Measurements from ENCODE around the gene APOA5.
"Not testable (repeated sequence)": the region's sequence is repeated elsewhere in the genome, so short reads cannot be mapped to it uniquely, and the experiment has no call there.

The APOA5 gene

GRCh38 chr11:116826751-116827431, 35.2 kb upstream of the APOA5 start:
- DNase-seq, result no peak

DNA sequence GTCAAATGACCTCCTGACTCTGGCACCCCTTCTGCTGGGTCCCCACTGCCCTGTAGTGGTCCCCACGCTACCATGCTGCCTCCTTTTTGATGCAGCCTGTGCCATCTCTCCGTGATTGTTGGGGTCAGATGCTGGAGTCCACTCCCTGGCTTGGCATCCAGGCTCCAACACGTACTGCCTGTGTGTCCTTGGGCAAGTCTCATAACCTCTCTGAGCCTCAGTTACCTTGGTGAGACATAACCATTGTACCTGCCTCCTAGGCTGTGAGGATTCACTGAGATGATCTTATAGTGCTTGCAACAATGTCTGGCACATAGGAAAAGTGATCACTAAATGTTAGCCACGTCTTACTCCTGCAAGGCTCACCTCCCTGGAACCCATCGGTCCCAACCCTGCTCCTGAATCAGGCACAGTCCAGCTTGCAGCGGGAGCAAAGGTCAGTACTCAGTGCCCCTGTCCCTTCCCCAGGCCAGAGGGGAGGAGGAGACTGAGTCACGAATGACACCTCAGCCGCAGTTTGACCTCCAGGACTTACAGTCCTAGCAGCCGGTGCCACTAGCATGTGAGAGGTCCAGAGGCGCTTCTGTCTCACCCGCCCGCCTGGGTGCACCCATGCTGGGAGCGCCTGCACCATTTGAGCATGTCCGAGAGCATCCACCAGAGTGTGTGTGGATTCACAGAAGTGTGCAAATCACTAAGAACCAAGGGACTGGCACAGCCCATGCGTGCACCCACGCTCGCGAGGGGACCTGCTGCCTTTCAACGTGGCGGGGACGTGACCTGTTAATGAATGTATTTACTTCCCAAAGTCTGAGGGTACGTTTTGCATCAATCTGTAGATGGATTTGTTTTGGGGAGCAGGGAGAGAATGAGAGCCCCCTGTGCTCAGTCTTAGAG, 34.4 kb upstream of the APOA5 start:
- no peak for DNase-seq

GRCh38 chr11:116825434-116825833, 33.8 kb upstream of the APOA5 start:
- no peak for DNase-seq

DNA sequence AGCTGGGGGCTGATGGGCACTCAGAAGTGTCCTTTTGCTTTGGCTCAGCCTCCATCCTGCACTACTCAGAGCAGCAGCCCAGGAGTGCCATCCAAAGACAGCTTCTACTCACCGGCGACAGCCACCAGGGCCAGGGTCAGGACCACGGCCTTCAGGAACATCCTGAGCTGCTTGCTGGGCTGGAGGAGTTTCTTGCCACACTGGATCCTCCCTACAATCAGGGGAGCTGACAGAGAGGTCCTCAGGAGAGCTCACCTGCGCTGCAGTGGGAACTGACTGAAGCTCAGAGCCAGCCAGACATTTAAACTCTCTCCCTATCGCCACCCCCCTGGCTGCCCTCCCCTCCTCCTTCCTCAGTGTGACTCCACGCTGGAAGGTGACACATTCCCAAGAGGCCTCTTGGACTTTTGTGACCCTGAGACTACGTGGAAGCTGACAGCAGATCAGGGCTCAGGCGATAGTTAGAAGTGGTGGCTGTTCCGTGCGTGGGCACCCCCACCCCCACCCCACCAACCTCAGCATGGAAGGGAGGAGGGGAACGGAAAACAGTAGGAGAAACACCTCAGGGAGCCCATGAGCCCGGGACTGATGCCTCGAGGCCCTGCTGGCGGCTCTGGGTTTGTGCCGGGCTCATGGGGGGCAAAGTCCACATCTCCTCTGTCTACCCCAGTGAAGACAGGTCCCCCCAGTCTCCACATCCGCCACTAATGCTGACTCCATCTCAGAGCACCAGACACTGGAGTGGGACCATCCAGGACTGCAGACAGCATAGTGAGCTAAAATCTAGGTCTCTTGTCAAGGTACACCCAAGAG, 31.6 kb upstream of the APOA5 start, which contains the start of gene APOA4:
TSS of gene APOA4 (minus strand) at position 274 of the 813 bp plus-strand sequence. CDS start at position 161, 113 bp downstream.
- DNase-seq, result no peak

- no peak for DNase-seq
Observed at GRCh38 chr11:116822575-116822974, 30.9 kb upstream of the APOA5 start.

DNA sequence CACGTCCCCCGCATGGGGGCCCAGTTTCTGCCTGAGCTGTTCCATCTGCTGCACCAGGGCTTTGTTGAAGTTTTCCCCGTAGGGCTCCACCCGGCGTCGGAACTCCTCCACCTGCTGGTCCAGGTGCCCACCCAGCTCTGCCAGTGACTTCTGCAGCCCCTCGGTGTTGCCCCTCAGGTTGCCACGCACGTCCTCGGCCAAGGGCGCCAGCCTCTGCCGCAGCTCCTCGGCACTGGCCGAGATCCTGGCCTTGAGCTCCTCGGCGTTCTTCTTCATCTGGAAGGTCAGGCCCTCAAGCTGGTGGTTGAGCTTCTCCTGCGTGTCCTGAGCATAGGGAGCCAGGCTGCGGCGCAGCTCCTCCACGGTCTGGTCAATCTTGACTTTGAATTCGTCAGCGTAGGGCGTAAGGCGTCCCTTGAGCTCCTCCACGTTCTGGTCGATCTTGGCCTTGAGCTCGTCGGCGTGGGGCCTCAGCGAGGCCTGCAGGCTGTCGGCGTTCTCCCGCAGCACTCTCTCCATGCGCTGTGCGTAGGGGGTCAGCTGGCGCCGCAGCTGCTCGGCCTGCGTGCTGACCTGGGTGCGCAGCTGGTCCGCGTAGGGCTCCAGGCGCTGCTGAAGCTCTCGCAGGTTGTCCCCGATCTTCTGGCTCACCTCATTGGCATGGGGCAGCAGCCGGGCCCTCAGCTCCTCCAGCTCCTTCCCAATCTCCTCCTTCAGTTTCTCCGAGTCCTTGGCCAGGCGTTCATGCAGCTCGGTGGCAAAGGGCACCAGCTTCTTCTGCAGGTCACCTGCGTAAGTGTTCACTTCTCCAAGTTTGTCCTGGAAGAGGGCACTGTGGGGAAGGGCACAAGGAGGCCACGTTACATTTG, 29.6 kb upstream of the APOA5 start:
- DNase-seq, result no peak

GRCh38 chr11:116819049-116819448, 27.4 kb upstream of the APOA5 start:
- DNase-seq, result no peak

- no peak for DNase-seq
Observed at GRCh38 chr11:116814502-116814901, 22.8 kb upstream of the APOA5 start.

DNA sequence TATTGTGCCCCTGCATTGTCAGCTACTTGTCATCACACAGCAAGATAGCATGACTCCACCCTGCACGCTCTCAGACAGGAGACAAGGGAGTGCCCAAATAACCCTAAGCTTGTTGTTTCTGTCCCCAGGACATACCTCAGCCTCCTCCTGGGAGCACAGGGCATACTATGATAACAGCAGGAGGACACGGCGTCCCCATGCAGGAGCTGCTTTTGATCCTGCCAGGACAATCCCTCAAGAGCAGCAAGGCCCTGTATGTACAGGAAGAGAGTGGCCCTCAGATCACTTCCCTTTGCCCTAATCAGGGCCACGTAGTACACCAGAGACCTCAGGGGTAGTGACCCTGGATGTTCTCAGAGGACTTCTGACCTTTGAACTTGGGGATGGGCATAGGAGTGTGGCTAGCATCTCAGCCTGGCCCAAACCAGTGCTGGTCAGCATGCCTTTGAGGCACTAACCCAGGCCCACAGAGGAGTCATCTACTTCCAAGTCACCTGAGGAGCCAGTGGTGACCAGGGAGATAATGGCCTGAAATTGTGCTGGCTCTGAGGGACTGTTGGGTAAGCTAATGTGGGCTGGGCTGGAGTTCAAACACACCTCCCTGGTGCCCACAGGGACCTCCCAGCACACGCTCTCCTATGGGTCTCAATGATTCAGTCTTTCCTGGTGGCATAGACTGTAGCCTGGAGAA, 22.2 kb upstream of the APOA5 start:
- DNase-seq, result no peak

DNA sequence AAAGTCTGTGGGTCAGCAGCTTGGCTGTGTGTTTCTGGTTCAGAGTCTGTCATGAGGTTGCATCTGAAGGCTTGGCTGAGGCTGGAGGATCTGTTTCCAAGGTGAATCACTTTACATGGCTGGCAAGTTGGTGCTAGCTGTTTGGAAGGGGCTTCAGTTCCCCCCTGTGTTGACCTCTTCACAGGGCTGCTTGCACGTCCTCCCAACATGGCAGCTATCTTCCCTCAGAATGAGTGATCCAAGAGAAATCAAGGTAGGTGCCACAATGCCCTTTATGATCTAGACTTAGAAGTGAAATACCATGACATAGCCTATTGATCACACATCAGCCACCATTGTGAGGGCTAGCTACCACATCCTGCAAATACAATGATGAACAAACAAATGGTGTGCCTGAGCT, 21.5 kb upstream of the APOA5 start:
- DNase-seq, result no peak

DNA sequence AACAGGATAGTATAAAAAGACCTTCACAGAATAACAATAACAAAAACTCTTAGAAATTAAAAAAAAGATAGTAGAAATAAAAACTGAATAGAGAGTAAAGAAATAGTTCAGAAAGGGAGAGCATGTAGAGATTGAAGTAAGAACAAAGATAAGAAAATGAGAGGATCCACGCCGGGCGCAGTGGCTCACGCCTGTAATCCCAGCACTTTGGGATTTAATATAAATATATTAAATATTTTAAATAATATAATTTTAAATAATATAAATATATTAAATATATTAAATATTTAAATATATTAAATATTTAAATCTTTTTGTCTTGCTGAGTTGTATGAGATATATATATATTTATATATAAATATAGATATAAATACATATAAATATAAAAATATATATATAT, 20.4 kb upstream of the APOA5 start:
- DNase-seq, result no peak

DNA sequence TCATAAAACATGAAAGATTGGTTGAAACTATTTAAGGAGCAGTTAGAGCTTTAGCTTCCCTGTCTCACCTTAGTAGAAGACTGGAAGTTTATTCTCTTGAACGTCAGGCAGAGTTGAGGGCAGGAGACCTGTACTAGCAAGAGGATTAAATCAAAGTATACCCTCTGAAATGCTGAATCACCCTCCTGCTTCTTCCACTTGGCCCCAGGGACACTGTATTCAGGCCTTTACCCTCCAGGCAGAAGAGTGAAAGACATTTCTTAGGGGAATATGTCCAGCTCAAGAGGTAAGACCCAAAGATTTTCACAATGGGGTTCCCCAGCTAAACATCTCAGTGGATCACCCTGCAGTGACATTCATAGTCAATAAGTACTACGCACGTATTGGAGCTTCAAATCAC, 19.5 kb upstream of the APOA5 start:
- no peak for DNase-seq

DNA sequence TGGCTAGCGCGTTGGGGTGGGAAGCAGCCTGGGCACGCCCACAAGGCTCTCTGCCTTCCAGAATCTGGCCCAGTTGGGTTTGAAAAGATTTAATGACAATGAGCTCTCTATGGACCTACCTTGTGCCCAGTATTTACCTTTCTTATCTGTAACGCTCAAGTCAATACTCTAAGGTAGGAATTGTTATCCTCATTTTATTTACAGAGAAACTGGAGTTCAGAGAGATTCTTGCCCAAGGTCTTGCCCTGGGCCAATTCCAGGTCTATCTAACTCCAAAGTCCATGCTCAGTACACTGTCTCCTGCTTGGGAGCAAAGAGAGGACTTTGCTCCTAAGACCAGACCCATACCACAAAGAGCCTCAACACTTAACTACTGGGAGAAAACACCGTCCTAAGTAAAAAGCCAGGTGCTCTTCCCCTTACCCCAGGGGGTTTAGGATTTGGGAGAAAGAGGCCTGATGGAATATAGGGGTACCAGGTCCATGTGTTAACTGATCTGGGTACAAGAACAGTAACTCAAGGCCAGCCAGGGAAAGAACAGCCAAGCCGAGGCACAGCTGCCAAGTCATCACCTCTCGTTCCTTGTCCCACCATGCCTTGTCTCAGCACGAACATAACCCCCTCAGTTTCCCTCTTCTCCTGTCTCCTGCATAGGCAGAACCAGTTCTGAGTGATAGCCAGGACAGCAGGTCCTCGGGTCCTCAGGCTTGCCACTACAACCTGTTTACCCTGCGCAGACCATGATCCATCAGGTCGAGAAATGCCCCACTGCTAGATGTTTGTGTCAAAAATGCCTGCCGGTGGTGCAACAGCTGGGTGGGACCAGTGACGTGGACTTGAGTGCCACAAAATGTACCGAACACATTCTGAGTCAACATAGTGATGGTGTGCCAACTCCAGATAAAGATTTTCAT, 16.8 kb upstream of the APOA5 start:
- no peak for DNase-seq

DNA sequence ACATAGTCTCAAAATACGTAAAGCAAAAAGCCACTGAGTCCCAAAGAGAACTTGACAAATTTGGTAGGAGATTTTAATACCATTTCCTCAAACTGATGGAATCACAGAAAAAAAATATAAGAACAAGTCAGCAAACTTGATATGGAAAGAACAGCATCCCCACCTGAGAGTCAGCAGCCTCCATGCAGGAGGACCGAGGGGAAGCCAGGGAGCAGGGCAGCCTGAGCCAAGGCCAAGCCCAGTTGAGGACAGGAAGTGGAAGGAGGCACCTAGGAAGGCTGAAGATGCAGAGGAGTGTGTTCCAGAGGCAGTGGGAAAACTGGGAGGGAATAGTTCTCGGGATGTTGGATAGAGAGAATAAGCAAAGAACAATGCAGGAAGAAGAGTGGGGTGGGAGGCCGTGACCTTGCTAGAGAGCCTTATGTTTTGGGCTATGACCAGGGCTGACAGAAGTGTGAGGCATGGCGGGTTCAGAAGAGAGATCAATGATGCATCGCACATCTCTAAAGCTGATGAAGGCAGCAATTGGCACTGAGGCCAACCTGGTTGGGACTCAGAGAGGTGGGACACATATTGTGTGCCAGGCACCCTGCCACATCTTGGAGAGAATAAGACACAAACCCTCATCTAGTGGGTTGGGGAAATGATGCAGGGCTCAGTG, 16.1 kb upstream of the APOA5 start:
- DNase-seq, result no peak

GRCh38 chr11:116804001-116804400, 12.3 kb upstream of the APOA5 start:
- no peak for DNase-seq

DNA sequence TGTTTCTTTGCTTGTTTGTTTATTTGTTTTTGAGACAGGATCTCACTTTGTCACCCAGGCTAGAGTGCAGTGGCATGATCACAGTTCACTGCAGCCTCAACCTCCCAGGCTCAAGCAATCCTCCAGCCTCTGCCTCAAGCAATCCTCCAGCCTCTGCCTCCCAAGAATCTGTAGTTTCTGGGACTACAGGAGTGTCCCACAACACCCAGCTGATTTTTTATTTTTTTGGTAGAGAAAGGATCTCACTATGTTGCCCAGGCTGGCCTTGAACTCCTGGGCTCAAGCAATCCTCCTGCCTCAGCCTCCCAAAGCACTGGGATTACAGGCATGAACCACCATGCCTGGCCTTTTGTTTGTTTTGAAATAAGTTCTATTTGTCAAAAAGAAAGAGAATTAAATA, 10.0 kb upstream of the APOA5 start:
- DNase-seq, result not testable (repeated sequence)

- no peak for DNase-seq
Observed at GRCh38 chr11:116800610-116801009, 8.9 kb upstream of the APOA5 start.

- no peak for DNase-seq
Observed at GRCh38 chr11:116798368-116798767, 6.7 kb upstream of the APOA5 start.

GRCh38 chr11:116797816-116798215, 6.1 kb upstream of the APOA5 start:
- DNase-seq, result no peak

- no peak for DNase-seq
Observed at GRCh38 chr11:116796548-116796947, 4.9 kb upstream of the APOA5 start.

Data from GOT3 (cell line).